ENCODE results near the gene SLC25A4. TPM values are rescaled to one million over a fixed set of nuclear protein-coding genes. Genes with fewer than 3 reads are reported as not detected.
A peak's percentile ranks its signal among the peaks of the same experiment; 100 is the strongest.

The SLC25A4 gene
- total RNA-seq, 4 donors from 2014 or later: 122 to 180 (median 157) TPM

DNA sequence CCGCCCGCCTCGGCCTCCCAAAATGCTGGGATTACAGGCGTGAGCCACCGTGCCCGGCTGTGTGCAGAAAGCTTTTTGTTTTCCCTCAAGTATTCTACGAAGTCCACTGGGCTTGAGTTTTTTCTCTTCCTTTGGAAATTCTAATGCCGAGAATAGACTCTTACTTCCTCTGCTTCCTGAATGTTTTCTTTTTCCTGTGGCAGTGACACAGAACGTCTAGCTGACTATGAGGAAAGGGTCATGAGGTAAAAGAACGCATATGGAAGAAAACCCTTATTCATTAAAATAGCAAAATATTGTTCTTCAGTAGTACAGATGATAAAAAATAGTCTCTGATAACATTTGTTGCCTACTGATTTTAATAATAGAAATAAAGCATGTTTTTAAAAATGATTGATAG, 4.9 kb upstream of the SLC25A4 start:
- Histone ChIP-seq H3K4me3 (no peak overlapping the region), H3K4me1 (peaks cover 0 to 12% (median 4%) of the 10 kb centered on the region in 3 donors), H3K27ac (no peak overlapping the region), H3K27me3 (no peaks in the 10 kb centered on the region), H3K36me3 (no peaks in the 10 kb centered on the region), H3K9me3 (no peaks in the 10 kb centered on the region)
- WGBS, 2 donors (ENCODE audit: low coverage in 1 of 2): 53% methylated on average over 10 of the region's 10 CpGs; no CpG with 5 or more reads in 1 of the 2 donors
- TF ChIP-seq, protein P1, sequence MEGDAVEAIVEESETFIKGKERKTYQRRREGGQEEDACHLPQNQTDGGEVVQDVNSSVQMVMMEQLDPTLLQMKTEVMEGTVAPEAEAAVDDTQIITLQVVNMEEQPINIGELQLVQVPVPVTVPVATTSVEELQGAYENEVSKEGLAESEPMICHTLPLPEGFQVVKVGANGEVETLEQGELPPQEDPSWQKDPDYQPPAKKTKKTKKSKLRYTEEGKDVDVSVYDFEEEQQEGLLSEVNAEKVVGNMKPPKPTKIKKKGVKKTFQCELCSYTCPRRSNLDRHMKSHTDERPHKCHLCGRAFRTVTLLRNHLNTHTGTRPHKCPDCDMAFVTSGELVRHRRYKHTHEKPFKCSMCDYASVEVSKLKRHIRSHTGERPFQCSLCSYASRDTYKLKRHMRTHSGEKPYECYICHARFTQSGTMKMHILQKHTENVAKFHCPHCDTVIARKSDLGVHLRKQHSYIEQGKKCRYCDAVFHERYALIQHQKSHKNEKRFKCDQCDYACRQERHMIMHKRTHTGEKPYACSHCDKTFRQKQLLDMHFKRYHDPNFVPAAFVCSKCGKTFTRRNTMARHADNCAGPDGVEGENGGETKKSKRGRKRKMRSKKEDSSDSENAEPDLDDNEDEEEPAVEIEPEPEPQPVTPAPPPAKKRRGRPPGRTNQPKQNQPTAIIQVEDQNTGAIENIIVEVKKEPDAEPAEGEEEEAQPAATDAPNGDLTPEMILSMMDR (IDR thresholded peaks at IDR 0.05): no peak
- TF ChIP-seq POLR2AphosphoS5 (IDR thresholded peaks at IDR 0.05) (no peak), POLR2A (IDR thresholded peaks at IDR 0.05) (no peak), EP300 (IDR thresholded peaks at IDR 0.05) (no peak)
- ATAC-seq: no peak

DNA sequence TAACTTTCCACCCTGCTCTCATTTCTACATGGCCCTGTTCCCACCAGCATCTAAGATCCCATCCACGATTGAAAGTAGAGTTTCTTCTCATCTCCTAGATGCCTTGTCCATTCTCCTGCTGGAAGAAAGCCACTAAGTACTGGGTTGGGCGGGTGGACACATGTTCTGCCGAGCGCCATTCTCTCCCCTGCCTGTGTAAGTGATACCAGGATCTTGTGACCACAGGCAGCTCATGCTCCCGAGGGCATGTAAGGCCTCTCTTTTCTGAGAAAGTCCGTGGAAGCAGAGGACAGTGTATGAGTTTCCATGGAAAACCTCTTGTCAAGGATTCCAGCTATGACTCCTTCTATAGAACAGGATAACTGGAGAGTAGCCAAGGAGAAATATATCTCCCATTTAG, 3.3 kb upstream of the SLC25A4 start:
- H3K4me1 ChIP-seq: peaks cover 0 to 23% (median 7%) of the 10 kb centered on the region in 3 donors
- 74 to 86% methylated on average over 3 to 6 of the region's 6 CpGs for WGBS, 2 donors (ENCODE audit: low coverage in 1 of 2)
- H3K9me3 ChIP-seq: no peaks in the 10 kb centered on the region
- H3K36me3 ChIP-seq: no peaks in the 10 kb centered on the region
- no peak overlapping the region for H3K4me3 ChIP-seq
- no peak for ATAC-seq
- no peaks in the 10 kb centered on the region for H3K27me3 ChIP-seq
- H3K27ac ChIP-seq: no peak overlapping the region
- TF ChIP-seq POLR2AphosphoS5 (IDR thresholded peaks at IDR 0.05) (no peak), POLR2A (IDR thresholded peaks at IDR 0.05) (no peak), EP300 (IDR thresholded peaks at IDR 0.05) (no peak)
- TF ChIP-seq, protein P1 (IDR thresholded peaks at IDR 0.05): no peak

DNA sequence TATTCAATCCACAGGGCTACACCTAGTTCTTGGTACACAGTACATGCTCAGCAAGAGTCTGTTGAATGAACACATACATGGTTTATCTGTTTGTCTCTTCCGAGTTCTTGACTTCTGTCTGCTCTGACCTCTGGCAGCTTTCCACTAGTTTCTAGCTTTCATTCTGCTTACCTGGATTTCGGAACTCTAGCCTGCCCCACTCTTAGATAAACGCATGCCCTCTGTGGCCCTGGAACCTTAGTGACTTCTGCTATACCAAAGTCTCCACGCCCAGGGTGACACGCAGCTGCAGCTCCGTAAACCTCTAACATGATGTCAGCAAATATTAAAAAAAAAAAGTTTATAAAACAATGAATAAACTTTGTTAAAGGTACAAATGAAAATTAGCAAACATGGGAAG, 1.3 kb upstream of the SLC25A4 start:
- 97 to 100% methylated on average over 1 to 5 of the region's 6 CpGs for WGBS, 2 donors (ENCODE audit: low coverage in 1 of 2)
- H3K36me3 ChIP-seq: peaks cover 0 to 10% of the 10 kb centered on the region in 2 donors
- TF ChIP-seq POLR2A (IDR thresholded peaks at IDR 0.05) (no peak), POLR2AphosphoS5 (IDR thresholded peaks at IDR 0.05) (no peak), EP300 (IDR thresholded peaks at IDR 0.05) (no peak)
- TF ChIP-seq, protein P1 (IDR thresholded peaks at IDR 0.05): no peak
- ATAC-seq: no peak
- H3K9me3 ChIP-seq: no peaks in the 10 kb centered on the region
- no peaks in the 10 kb centered on the region for H3K27me3 ChIP-seq
- no peak overlapping the region for H3K4me3 ChIP-seq
- peak overlapping the region; percentile 84 to 97 (median 95) for H3K27ac ChIP-seq
- peaks cover 0 to 44% (median 15%) of the 10 kb centered on the region in 3 donors for H3K4me1 ChIP-seq

DNA sequence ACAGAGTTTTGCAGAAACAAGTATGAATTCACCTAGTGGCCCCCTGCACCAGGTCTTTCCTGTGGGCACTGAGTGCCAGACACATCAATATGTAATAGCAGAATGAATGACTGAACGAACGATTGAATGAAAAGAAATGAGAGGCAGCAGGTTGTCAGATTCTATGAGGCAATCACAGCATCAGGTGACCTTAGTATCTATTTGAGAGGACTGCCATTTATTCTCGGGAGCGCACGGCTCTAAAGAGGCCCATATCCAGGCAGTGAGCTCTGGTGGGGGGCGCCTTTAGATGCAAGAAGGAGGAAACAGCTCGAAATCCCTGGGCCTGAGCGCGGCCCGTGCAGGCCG, 528 bp upstream of the SLC25A4 start:
- peaks cover 0 to 51% (median 15%) of the 10 kb centered on the region in 3 donors for H3K4me1 ChIP-seq
- WGBS, 2 donors (ENCODE audit: low coverage in 1 of 2): 4 to 7% methylated on average over 4 to 9 of the region's 11 CpGs
- H3K9me3 ChIP-seq: no peaks in the 10 kb centered on the region
- peak overlapping the region; percentile 84 to 97 (median 95) for H3K27ac ChIP-seq
- H3K4me3 ChIP-seq: peak overlapping the region; percentile 59 to 69
- no peaks in the 10 kb centered on the region for H3K27me3 ChIP-seq
- H3K36me3 ChIP-seq: peaks cover 0 to 13% of the 10 kb centered on the region in 2 donors
- ATAC-seq: peak; percentile 23
- no peak for TF ChIP-seq EP300 (IDR thresholded peaks at IDR 0.05)

DNA sequence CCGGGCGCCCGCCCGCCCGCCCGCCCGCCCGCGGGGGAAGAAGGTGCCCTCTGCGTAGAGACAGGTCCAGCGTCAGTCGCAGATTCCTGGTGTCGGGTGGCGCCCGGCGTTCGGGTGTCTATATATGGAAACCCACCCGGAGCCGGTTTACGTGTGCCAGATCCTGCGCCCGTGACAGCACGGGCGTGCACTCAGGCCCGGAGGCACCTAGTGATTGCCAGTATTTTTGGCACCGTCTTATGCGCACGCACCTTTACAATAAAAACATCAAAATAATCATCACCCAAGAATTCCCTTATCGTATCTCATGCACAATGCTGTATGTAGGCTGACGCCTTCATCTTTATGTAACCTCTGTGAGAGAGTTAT, 519 bp downstream of the SLC25A4 start:
- H3K4me3 ChIP-seq: peak overlapping the region; percentile 59 to 69
- WGBS, 2 donors (ENCODE audit: low coverage in 1 of 2): 1 to 2% methylated on average over 6 to 13 of the region's 30 CpGs
- peak; percentile 86 for ATAC-seq
- peaks cover 0 to 58% (median 15%) of the 10 kb centered on the region in 3 donors for H3K4me1 ChIP-seq
- H3K9me3 ChIP-seq: no peaks in the 10 kb centered on the region
- TF ChIP-seq, protein P1 (IDR thresholded peaks at IDR 0.05): no peak
- peak; percentile 80 for TF ChIP-seq POLR2AphosphoS5 (IDR thresholded peaks at IDR 0.05)
- H3K36me3 ChIP-seq: peaks cover 0 to 22% of the 10 kb centered on the region in 2 donors
- peak overlapping the region; percentile 94 to 98 (median 96) for H3K27ac ChIP-seq
- H3K27me3 ChIP-seq: no peaks in the 10 kb centered on the region
